Measurements from ENCODE around the gene CCL1.

DNA sequence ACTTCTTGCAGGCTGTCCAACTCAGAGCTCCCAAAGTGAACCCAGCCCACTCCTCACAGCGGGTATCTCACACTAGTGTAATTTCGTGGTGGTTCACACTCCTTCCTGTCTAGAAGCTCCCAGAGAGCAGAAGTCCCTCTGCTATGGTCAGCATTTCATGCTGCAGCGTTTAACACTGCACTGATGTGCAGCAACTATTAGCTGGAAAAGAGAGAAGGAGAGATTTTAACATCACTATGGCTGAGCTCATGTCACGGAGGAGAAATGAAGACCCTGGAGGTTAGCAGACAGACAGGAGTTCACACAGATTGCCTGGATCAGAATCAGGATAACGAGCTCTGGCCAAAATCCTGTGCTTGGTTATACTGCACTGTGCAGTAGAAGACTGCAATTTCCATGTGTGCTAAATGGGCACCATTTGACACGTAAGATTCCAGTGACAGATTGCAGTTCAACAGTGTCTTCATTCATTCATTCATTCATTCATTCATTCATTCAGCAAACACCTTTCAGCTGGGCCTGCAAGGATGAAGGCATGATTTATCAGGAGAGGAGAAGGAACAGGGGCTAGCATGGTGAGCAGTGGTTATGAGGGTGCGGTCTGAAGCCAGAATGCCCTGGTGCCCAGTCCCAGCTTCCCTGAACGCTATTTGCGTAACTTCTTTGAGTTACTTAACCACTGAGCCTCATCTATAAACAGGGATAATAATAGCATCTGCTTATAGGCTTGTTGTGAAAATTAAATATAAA lies 5.3 kb upstream of the CCL1 start:
- TF ChIP-seq, protein P1, sequence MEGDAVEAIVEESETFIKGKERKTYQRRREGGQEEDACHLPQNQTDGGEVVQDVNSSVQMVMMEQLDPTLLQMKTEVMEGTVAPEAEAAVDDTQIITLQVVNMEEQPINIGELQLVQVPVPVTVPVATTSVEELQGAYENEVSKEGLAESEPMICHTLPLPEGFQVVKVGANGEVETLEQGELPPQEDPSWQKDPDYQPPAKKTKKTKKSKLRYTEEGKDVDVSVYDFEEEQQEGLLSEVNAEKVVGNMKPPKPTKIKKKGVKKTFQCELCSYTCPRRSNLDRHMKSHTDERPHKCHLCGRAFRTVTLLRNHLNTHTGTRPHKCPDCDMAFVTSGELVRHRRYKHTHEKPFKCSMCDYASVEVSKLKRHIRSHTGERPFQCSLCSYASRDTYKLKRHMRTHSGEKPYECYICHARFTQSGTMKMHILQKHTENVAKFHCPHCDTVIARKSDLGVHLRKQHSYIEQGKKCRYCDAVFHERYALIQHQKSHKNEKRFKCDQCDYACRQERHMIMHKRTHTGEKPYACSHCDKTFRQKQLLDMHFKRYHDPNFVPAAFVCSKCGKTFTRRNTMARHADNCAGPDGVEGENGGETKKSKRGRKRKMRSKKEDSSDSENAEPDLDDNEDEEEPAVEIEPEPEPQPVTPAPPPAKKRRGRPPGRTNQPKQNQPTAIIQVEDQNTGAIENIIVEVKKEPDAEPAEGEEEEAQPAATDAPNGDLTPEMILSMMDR (IDR thresholded peaks at IDR 0.05) = no peak
- no peak for TF ChIP-seq POLR2A (IDR thresholded peaks at IDR 0.05)
